HG03139 (cell line): Measurements from ENCODE around the gene LSAMP.
"Not testable (repeated sequence)": the region's sequence is repeated elsewhere in the genome, so short reads cannot be mapped to it uniquely, and the experiment has no call there.

Experiments
- ATAC-seq: cut with Tn5 transposase; IDR thresholded peaks from one replicate; pipeline ENCODE4 v1.9.1; 2021; ENCODE audit not compliant: unreplicated experiment

Gene LSAMP

DNA sequence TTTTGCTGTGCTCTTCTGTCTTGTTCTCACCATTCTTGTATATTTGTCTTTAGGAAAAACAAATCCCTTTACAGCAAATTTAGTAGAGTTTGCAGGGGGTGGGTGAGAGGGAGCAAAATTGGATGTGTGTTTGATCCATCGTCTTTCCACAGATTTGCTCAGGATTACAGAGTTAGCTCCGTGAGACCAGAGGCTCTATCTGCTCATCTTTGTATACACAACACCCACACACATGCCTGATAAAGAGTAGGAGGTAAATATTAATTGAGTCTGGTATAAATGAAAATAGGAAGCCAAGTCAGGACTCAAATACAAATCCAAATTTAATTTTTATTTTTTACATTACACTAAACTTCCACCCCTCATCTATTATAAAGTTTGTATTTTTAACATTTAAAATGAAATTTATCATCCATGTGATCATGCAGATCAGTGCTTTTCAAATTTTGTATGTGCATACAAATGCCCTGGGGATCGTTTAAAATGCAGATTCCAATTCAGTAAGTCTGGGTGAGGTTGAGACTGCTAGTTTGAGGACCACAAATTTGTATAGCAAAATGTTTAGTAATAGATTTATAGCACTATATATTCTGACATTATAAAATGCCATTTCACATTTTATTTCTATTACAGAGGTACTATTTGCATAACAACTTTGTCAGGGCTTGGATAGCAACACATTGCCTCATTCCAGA lies 326.7 kb downstream of the LSAMP start:
- ATAC-seq: no peak

DNA sequence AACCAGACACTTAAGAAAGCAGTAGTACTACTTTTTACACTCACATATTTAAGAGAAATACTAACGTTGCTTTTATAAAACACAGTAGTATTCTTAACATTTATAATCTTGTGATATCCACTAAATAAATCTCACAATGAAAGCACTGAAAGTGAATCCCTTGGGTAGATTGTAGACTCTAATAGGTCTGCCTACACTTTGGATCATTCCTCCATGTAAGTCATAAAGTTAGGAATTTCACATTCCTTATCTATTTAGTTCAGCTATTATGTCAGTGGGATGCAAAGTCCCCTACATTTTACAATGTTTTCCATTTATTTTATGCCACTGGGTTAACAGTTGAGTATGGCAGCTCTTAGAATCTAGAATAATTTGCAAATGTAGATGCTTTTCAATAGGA lies 330.7 kb downstream of the LSAMP start:
- ATAC-seq: no peak

DNA sequence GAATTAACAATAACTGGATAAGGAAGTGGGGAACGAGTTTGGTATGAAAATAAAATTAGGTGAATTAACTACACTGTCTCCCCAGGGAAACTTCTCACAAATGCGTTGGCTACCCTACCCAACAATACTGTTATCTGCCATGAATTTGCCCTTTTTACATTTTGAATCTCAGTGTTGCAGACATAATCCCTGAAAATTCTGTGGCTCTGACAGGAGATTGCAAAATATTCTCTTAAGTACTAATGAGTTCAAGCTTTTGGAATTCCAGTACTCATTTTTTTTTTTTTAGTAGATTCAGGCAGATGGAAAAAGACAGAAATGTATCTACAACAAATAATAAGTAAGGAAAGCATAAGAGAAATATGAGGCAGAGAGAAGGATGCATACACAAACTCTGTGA lies 332.6 kb downstream of the LSAMP start:
- ATAC-seq: no peak

DNA sequence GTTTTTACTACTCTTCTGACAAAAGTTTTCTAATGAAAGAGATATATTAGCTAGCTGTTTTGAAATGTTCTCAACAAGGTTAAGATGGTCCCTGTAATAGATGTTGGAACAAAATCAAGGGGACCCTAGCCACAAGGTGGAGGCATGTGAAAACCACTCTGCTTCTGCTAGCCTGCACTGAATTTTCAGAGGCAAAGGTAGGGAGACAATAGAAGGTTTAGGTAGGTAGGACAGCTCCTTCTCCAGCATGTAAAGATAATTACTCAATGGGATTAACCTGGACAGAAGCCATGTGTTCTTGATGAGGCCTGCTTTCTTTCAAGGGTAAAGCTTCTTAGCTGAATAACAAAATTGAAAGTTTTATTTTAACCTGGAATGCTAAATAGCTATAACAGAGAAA lies 333.5 kb downstream of the LSAMP start:
- no peak for ATAC-seq

DNA sequence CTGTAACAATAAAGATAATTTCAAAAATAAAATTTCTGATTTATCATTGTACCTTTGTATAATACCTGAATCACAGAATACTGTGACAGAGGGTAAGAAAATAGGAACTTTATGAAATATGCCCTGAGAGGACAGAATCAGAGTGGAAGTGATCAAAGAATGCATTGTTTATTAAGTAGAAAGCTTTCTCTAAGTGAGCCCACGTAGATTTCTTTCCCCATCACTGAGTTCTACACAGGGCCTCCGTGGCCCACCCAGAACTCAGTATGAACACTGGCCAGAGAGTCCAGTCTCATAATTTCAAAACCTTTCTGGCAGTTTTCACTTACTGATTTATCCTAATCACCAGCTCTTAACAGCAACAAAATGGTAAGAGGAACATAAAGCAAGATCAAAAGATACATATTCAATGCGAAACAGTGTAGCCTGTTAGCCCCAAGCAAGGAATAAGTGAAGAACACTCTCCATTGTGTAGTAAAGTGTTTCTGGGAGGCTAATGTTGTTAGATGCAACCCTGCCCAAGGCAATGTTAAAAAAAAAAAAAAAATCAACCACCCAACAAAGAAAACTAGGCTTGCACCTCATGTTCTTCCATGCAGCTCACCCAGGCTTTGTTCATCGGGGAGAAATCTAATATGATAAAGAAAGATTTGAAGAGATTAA lies 341.3 kb downstream of the LSAMP start:
- ATAC-seq: no peak

DNA sequence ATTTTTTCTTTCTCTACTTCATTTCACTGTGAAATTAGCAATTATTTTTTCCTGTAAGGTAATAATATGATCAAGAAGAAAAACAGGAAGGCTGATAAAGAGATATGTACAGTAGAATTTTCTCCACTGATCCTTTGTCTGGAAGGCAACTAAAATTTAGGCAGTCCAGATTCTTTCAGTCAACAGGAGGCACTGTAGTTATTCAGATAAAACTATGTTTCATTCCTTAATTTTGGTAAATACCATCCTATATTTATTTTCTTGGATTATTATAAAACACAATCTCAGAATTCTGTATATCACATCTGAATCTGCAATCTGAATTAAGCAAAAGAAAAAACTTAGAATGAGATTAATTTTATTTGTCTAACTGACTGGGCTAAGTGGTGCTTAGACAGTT lies 343.2 kb downstream of the LSAMP start:
- ATAC-seq: no peak

DNA sequence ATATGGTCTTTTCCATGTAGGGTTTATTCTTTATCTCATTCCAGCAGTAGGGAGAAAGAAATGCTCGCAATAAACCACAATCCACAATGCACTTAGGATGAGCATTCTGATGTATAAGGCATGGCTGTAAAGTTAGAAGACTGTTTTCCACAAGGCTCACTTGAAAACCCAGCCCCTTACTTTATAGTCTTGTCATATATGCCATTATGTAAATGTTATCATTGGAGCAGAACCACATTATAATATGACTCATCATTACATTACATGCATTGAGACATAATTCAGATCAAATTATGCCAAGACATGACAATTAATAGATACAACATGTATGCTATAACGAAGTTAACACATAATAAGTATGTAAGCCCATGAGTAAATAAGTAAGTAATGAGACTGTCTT lies 348.1 kb downstream of the LSAMP start:
- ATAC-seq: no peak

DNA sequence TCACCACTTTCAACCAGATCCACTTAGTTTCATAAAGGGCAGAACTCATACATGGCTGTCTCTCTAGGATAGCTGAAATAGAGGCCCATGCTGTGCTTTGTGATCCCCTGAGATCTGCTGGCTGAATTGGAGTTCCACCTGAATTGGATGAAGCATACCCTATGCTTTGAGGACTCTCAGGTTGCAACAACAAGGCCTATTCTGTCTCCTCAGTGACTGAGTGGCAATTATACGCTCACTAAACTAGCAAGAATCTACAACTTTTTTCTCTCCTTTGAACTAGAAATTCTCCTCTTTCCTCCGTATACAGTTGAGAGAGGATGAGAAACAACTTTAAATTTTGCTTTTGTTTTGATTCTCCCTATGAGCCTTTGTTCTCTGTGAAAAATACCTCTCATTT lies 348.7 kb downstream of the LSAMP start:
- ATAC-seq: no peak

DNA sequence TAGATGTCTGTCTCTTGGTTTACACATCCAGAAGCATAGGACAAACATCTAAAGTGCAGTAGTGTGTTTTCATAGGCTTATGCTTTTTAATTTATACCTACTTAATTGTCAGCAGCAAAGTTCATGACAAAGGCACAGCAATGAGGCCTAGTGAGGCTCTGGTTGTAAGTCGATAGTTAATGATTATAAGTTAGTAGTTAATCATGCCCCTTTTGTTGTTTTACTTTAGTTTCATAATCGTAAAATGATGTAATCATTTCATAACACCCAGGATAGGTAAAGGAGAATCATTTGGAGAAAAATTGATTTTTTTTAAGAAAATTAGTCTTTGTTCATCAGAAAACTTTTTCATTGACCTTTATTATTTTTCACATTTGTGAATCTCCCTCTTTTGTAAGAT lies 351.9 kb downstream of the LSAMP start:
- ATAC-seq: no peak

DNA sequence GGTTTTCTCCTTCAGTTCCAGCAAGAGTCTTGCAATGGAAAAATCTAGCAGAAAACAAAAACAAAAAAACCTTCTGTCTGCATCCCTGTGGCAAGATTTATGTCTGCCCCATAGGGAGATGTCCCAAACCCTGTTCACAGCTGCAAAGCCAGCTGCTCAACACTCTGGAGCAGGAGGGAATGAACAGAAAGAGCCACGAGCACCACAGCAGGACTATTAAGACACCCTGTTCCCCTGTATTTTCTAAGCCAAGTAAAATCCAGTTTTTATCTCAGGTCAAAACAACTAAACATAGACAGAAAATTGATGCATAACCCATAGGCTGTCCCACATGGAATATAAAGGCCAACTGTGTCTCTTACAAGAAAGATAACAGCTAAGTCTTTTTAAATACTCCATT lies 357.9 kb downstream of the LSAMP start:
- no peak for ATAC-seq

DNA sequence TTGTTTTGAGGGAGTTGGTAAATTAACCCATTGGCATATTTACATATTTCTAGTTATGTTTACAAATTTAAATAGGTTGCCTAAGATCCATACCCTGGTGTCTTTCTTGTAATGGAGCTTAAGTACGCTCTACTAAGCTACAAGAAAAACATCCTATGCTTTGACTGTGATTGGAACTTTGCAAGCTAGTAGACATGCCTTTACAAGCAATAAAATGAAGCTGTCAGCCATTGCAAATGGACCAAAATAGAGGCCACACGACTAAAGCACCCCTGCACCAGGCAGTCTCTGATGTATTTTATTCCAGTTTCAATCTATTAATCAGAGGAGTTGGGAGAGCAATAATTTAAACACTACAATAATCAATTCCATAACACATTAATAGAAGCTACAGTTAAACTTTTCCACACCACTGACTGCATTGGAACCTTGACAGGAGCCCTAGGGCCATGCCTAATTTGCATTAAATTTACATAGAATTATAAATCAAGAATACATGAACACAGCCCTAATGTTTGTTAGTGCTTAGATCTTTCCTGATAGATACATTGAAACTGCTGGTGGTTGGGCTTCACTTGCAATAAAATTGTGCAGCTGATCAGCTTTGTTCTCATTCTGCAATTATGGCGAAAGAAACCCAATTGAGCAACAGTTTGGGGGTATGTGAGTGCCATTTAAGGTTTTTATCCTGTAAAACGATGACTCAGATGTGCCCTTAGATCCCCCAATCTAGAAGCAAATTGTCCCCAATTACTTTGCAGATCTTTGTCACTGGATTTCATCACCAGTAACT lies 360.1 kb downstream of the LSAMP start:
- ATAC-seq: no peak

DNA sequence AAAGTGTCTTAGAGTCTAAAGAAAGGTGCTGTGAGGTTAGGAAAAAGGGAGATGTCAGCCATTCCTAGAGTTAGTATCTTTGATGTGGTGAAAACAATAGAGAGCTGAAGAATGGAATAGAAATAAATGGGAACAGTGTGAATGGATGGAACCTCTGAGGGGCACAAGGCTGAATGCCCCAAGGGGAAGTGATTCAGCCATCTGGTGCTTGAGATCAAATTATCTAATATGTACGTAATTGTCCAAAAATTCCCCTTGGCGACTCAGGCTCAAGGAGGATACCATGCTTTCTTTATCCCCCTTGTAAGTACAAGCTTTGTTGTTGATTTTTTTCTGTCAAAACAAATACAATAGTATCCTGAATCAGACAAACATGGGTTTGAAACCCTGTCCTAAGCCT lies 361.6 kb downstream of the LSAMP start:
- no peak for ATAC-seq

DNA sequence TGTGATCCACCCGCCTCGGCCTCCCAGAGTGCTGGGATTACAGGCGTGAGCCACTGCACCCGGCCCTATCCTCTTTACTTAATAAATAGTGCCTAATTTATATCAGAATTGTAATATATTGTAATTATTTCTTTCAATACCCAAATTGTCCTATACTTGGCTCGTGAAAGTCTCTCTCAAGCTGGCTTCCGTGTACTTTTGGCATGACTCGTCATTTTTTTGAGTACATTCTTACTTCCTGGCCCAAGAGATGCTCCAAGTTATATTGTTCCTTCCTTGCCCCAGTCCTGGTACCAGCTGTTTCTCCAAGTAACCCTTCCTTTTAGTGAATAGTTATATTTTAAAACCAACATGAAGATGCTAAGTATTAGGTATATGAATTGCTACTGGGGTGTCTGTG lies 366.7 kb downstream of the LSAMP start:
- ATAC-seq: no peak

DNA sequence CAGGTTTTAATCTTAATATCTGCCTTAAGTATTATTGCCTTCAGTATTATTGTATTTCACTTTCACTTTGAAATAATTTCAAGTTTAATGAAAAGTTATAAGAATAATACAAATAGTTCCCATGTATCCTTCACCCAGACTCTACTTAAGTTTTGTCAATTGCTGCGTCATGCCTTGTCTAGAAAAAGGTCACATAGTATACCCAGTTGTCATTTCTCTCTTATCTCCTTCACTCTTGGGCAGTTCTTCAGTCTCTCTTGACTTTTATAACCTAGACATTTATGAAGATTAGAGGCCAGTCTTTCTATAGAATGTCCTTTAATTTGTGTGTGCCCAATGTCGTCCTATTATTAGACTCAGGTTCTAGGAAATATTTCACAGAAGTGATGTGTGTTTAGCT lies 367.7 kb downstream of the LSAMP start:
- ATAC-seq: no peak

DNA sequence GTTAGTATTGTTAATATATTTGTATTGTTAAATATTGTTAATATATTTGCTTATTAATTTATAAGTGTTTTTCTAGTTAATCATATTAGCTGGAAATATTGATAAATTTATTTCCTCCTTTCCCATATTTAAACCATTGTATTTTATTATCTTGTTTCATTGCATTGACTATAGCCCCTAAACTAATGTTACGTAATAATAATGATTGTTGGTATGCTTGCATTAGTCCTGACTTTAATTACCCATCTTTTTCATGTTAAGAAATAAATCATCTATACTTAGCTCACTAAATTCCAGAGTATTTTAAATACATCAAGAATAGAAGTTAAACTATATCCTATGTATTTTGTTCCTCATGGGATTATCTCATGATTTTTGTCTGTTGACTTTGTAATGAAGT lies 368.2 kb downstream of the LSAMP start:
- ATAC-seq: no peak

DNA sequence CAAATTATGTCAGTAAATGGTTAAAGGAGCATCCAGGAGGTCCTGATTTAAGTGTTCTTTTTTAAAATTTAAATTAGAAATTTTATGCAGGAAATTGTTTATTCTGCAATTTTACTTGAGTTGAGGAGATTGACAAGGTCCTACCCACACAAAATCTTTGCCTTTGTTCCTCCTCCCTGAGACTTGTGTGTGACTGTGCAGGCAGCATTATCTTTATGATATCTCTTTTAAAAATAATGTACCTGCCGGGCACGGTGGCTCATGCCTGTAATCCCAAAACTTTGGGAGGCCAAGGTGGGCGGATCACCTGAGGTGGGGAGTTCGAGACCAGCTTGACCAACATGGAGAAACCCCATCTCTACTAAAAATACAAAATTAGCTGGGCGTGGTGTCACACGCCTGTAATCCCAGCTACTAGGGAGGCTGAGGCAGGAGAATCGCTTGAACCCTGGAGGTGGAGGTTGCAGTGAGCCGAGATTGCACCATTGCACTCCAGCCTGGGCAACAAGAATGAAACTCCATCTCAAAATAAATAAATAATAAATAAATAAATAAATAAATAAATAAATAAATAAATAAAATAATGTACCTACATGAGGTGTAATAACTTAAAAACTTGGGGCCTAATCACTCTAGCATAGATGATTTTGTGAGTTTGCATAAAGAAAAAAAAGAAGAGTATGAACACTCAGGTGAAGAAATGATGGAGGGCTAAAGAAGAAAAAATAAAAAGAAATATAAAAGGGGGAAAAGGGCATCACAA lies 374.6 kb downstream of the LSAMP start:
- ATAC-seq: not testable (repeated sequence)

DNA sequence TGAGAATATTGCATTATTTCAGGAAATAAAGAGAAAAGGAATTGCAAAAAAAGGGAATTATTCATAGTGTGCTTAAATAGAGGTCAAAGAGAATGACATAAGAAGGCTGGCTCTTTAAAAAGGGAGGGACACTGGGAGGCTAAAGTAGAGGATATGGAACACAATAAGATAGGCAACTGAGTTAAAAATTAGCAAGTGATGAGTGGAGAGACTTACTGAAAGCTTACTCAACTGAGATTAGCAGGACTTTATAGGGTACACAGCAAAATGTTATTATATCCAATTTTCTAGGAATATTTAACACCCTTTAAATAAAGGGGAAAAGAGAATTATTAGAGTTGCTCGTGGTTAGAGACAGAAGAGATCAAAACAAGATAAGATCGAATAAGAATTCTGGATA lies 375.2 kb downstream of the LSAMP start:
- no peak for ATAC-seq

DNA sequence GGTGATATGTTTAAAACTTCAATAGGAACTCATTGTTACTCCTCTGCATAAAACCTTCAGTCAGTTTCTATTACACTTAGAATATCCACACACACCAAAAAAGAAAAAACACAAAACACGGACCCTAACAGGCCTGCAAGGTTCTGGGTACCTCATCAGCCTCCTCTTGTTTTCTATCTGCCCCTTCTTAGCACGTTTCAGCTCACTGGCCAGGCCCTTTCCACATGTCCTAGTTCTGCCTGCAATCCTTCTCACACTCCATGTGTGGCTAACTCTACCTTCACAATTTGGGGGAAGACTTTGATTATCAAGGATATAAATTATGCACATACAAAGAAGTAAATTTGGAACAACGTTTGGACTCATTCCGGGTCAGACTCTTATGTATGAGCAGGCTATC lies 376.3 kb downstream of the LSAMP start:
- no peak for ATAC-seq

DNA sequence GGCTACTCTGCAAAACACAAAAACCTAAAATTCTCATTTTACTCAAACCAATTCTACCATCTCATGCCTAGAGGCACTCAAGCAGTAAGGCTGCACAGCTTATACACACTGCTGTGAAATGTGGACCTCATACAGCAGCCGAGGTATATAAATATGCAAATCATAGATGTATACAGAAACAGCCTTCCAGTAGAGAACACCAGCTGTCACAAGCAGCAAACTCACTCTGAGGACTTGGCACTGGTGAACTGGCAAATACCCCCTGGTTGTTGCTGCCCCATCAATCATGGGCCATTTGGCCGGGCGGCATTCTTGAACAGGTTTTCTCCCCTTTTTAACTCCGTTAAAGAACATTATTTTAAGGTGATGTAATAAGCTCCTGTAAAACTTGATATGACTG lies 378.0 kb downstream of the LSAMP start:
- ATAC-seq: peak; percentile 75

DNA sequence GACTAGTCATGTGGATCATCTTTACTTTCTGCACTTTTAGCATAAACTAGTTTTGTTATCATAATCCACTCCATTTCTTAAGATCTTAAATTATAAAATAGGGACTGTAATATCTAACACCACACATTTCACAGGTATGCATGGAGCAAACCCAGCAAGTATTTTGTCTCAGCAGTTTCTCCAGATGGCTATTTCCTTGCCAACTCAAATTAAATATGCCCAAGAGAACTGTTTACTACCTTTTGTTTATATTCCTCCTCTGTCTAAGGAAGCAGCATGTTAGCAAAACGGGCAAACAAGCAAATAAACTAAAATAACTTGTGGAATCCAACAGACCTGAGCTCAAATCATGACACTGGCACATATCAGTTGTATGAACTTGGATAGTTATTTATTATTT lies 379.8 kb downstream of the LSAMP start:
- no peak for ATAC-seq

DNA sequence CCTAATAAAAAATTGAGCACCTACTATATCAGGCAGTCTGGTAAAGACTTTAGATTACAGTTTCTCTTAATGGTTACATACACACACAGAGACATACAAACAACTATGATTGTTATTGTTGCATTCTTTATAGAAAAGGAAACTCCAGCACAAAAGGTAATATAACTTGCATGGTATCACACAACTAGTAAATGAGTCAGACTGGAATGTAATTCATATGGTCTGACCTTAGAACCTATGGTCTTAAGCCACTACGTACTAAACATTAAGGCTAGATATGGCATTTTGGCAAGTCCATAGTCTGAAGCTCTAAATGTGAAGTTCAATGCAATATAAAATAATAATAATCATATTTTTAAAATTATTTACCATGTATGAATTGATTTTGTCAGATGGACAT lies 380.6 kb downstream of the LSAMP start:
- ATAC-seq: no peak
